NK-92 (cell line): ENCODE results near the gene SORCS2.

Experiments
- DNase-seq: peaks from one replicate; lab custom pipeline; 2025; ENCODE audit not compliant: unreplicated experiment; lab: John Stamatoyannopoulos, UW

SORCS2 gene

GRCh38 chr4:7285244-7286094 lies 93.1 kb downstream of the SORCS2 start:
- no peak for DNase-seq

- no peak for DNase-seq
These were observed 93.8 kb downstream of the SORCS2 start for GRCh38 chr4:7286170-7286569.

- DNase-seq, result no peak
These were observed 94.5 kb downstream of the SORCS2 start for GRCh38 chr4:7286798-7287197.

- DNase-seq, result no peak
These were observed 95.1 kb downstream of the SORCS2 start for GRCh38 chr4:7287274-7287917.

- DNase-seq, result no peak
These were observed 95.6 kb downstream of the SORCS2 start for GRCh38 chr4:7287918-7288280.

- no peak for DNase-seq
These were observed 96.6 kb downstream of the SORCS2 start for GRCh38 chr4:7288751-7289523.

- no peak for DNase-seq
These were observed 97.3 kb downstream of the SORCS2 start for GRCh38 chr4:7289589-7289988.

- no peak for DNase-seq
These were observed 99.2 kb downstream of the SORCS2 start for GRCh38 chr4:7291372-7292114.

GRCh38 chr4:7293703-7294102 lies 101.4 kb downstream of the SORCS2 start:
- DNase-seq, result no peak

GRCh38 chr4:7294176-7294756 lies 101.9 kb downstream of the SORCS2 start:
- no peak for DNase-seq

GRCh38 chr4:7295197-7295910 lies 103.0 kb downstream of the SORCS2 start:
- DNase-seq, result no peak

GRCh38 chr4:7295911-7296660 lies 103.7 kb downstream of the SORCS2 start:
- no peak for DNase-seq

- DNase-seq, result no peak
These were observed 104.5 kb downstream of the SORCS2 start for GRCh38 chr4:7296661-7297335.

- no peak for DNase-seq
These were observed 105.0 kb downstream of the SORCS2 start for GRCh38 chr4:7297374-7297773.

- DNase-seq, result no peak
These were observed 105.5 kb downstream of the SORCS2 start for GRCh38 chr4:7297881-7298280.

- no peak for DNase-seq
These were observed 106.3 kb downstream of the SORCS2 start for GRCh38 chr4:7298619-7299009.

GRCh38 chr4:7299010-7299907 lies 106.9 kb downstream of the SORCS2 start:
- no peak for DNase-seq
